HepG2 (cell line): ENCODE measurements around the gene GSTM1. TPM values are rescaled to one million over a fixed set of nuclear protein-coding genes. Genes with fewer than 3 reads are reported as not detected.

Source experiments
- ATAC-seq: fragments of 200-7000 bp; cut with Tn5 transposase; 3 replicates; pipeline ENCODE4 v1.9.1; 2020; ENCODE audit warnings: mild to moderate bottlenecking, moderate library complexity
- BruUV-seq: library from RNA; stranded (reverse); fragments of 400-500 nt; replicated peaks from 2 replicates; lab custom pipeline; 2021; lab: Mats Ljungman, UMichigan
- CTCF ChIA-PET: fragments of 300-600 bp; formaldehyde crosslinking; extraction: SDS; loops from one replicate; lab custom pipeline; 2021; ENCODE audit warnings: low total read pairs, inconsistent platforms, low intra/inter-chr PET ratio; lab: Yijun Ruan, JAX
- POLR2A ChIA-PET: fragments of 350-600 bp; sonication (Branson Sonifier 250); formaldehyde crosslinking; loops from one replicate; lab custom pipeline; 2020; ENCODE audit warnings: antibody characterized with exemption, inconsistent platforms; lab: Yijun Ruan, JAX
- DNase-seq: peaks from one replicate; pipeline ENCODE4 v3.0.0-alpha.2; 2015; ENCODE audit warnings: low spot score
- FAIRE-seq: peaks from 3 replicates; lab custom pipeline; 2011; peaks lifted over from hg19 to GRCh38; lab: Jason Lieb, UNC
- H2AFZ ChIP-seq: one replicate; pipeline ENCODE4 v1.6.1; 2011; ENCODE audit warnings: low read length, inconsistent platforms
- H3K27ac ChIP-seq: fragments of 300-600 bp; 3 replicates; pipeline ENCODE4 v1.8.0; 2011; ENCODE audit warnings: mixed run types, mild to moderate bottlenecking, mixed read lengths, low read length, inconsistent platforms; ENCODE audit not compliant: insufficient read depth; ENCODE audit errors: extremely low read length
- H3K27me3 ChIP-seq, 2 experiments: fragments of 200-600 bp in 1 of 2; 2 replicates in 1 of 2; 3 replicates in 1 of 2; pipeline versions ENCODE4 v1.6.0 to v1.8.0; 2011; ENCODE audit warnings: low read length in 2 of 2, mild to moderate bottlenecking in 2 of 2, moderate library complexity in 2 of 2, inconsistent platforms in 1 of 2; ENCODE audit not compliant: insufficient read depth in 2 of 2, control insufficient read depth in 1 of 2
- H3K36me3 ChIP-seq, 2 experiments: fragments of 200-600 bp in 1 of 2; replicated peaks in 1 of 2; 2 replicates in 1 of 2; 3 replicates in 1 of 2; pipeline versions ENCODE4 v1.5.1 to v1.8.0; 2011; ENCODE audit warnings: low read length in 2 of 2, inconsistent platforms in 1 of 2; ENCODE audit not compliant: insufficient read depth in 2 of 2, control insufficient read depth in 1 of 2
- H3K4me1 ChIP-seq: 2 replicates; pipeline ENCODE4 v1.5.1; 2012; ENCODE audit warnings: low read length, inconsistent platforms; ENCODE audit not compliant: insufficient read depth
- H3K4me2 ChIP-seq: 2 replicates; pipeline ENCODE4 v1.6.0; 2011; ENCODE audit warnings: low read depth, low read length, inconsistent platforms
- H3K4me3 ChIP-seq, 3 experiments: fragments of 200-600 bp in 1 of 3; sonication (generic), shearing (Covaris generic) in 1 of 3; replicated peaks in 1 of 3; 2 replicates each; pipeline ENCODE4 v1.5.1; 2011 to 2016; ENCODE audit warnings: low read length in 3 of 3, inconsistent platforms in 2 of 3, low read depth in 2 of 3, mild to moderate bottlenecking in 2 of 3, control low read depth in 1 of 3, mixed read lengths in 1 of 3; ENCODE audit not compliant: insufficient read depth in 1 of 3
- H3K79me2 ChIP-seq: one replicate; pipeline ENCODE4 v1.6.1; 2011; ENCODE audit warnings: low read length, inconsistent platforms; ENCODE audit not compliant: insufficient read depth
- H3K9ac ChIP-seq: 2 replicates; pipeline ENCODE4 v1.6.0; 2011; ENCODE audit warnings: mild to moderate bottlenecking, low read depth, low read length, inconsistent platforms; ENCODE audit not compliant: insufficient read depth
- H3K9me3 ChIP-seq: 2 replicates; pipeline ENCODE4 v1.5.1; 2012; ENCODE audit warnings: mild to moderate bottlenecking, low read length
- H4K20me1 ChIP-seq: 2 replicates; pipeline ENCODE4 v1.6.0; 2011; ENCODE audit warnings: inconsistent platforms, mild to moderate bottlenecking, low read length, moderate library complexity; ENCODE audit not compliant: insufficient read depth
- CERS6 ChIP-seq: sonication (generic); formaldehyde crosslinking; IDR thresholded peaks from 2 replicates; pipeline ENCODE4 v1.5.0; 2020; ENCODE audit warnings: missing genetic modification reagents
- DR1 ChIP-seq: sonication (generic); formaldehyde crosslinking; IDR thresholded peaks from 2 replicates; pipeline ENCODE4 v1.8.0; 2021; ENCODE audit warnings: mild to moderate bottlenecking, missing genetic modification reagents, inconsistent platforms
- GMEB1 ChIP-seq: sonication (generic); formaldehyde crosslinking; IDR thresholded peaks from 2 replicates; pipeline ENCODE4 v1.5.1; 2020; ENCODE audit warnings: missing genetic modification reagents, mild to moderate bottlenecking, borderline replicate concordance
- HNRNPL ChIP-seq: fragments of 200-400 bp; formaldehyde crosslinking; IDR thresholded peaks from 2 replicates; pipeline ENCODE4 v1.6.1; 2017; ENCODE audit warnings: mild to moderate bottlenecking, low read depth, low read length
- HNRNPLL ChIP-seq: fragments of 200-400 bp; formaldehyde crosslinking; IDR thresholded peaks from 2 replicates; pipeline ENCODE4 v1.6.1; 2017; ENCODE audit warnings: mild to moderate bottlenecking, low read depth, low read length; ENCODE audit not compliant: poor library complexity, severe bottlenecking
- NFE2 ChIP-seq: sonication (generic); formaldehyde crosslinking; IDR thresholded peaks from 2 replicates; pipeline ENCODE4 v1.4.0; 2020; ENCODE audit warnings: missing genetic modification reagents
- POGZ ChIP-seq: sonication (generic); formaldehyde crosslinking; IDR thresholded peaks from 2 replicates; pipeline ENCODE4 v1.4.0; 2020; ENCODE audit warnings: mild to moderate bottlenecking, missing genetic modification reagents
- SETDB1 ChIP-seq: sonication (generic); formaldehyde crosslinking; IDR thresholded peaks from 2 replicates; pipeline ENCODE4 v1.5.1; 2020; ENCODE audit warnings: missing genetic modification reagents, mild to moderate bottlenecking, borderline replicate concordance
- TERF1 ChIP-seq: sonication (generic); formaldehyde crosslinking; IDR thresholded peaks from 2 replicates; pipeline ENCODE4 v1.8.0; 2022; ENCODE audit warnings: mild to moderate bottlenecking, missing genetic modification reagents, moderate library complexity
- ZNF432 ChIP-seq: sonication (generic); formaldehyde crosslinking; IDR thresholded peaks from 2 replicates; pipeline ENCODE4 v1.5.0; 2020; ENCODE audit warnings: missing genetic modification reagents, mild to moderate bottlenecking, borderline replicate concordance
- ZNF468 ChIP-seq: sonication (generic); formaldehyde crosslinking; IDR thresholded peaks from 2 replicates; pipeline ENCODE4 v1.8.0; 2022; ENCODE audit warnings: mild to moderate bottlenecking, moderate library complexity, missing genetic modification reagents
- ZNF547 ChIP-seq: sonication (generic); formaldehyde crosslinking; IDR thresholded peaks from 2 replicates; pipeline ENCODE4 v1.5.1; 2020; ENCODE audit warnings: mild to moderate bottlenecking, missing genetic modification reagents
- ZNF607 ChIP-seq: sonication (generic); formaldehyde crosslinking; IDR thresholded peaks from 2 replicates; pipeline ENCODE4 v1.5.1; 2020; ENCODE audit warnings: missing genetic modification reagents, mild to moderate bottlenecking, borderline replicate concordance
- WGBS: methylation state at CpG from one replicate; pipeline ENCODE4 v1.1.6; 2017; ENCODE audit warnings: low lambda C conversion rate; 5-methylcytosine and 5-hydroxymethylcytosine counted together
- in situ Hi-C: cut with HindIII; loops from 2 replicates; pipeline ENCODE4 v1.10.0; 2017; ENCODE audit warnings: low pct_unique_long_range_greater_than_20kb; ENCODE audit not compliant: extremely low pct_ligation_motif_present
- intact Hi-C: fragments of 100-400 bp; cut with micrococcal nuclease; formaldehyde crosslinking; loops from one replicate; pipeline ENCODE4 v1.10.0; 2022; ENCODE audit not compliant: unreplicated experiment
- polyA plus RNA-seq, 8 experiments: library from polyadenylated mRNA; depleted of rRNA in 3 of 8; stranded (reverse) in 7 of 8; unstranded in 1 of 8; fragments of >200 nt; fragmentation: Illumina TruSeq in 4 of 8; extraction: Trizol in 4 of 8; gene quantifications; 2 replicates each; pipeline versions ENCODE4 v1.2.1 to v1.2.3, GENCODE V29; 2011 to 2016; ENCODE audit warnings: low read depth in 4 of 8, missing spikeins in 1 of 8, mixed read lengths in 1 of 8; ENCODE audit not compliant: insufficient read depth in 1 of 8
- total RNA-seq, 5 experiments: library from RNA; depleted of rRNA; stranded (reverse); fragments of >200 nt; fragmentation: Illumina TruSeq; extraction: Trizol; gene quantifications; 2 replicates each; pipeline ENCODE4 v1.2.3, GENCODE V29; 2016; ENCODE audit warnings: low read depth in 1 of 5

The GSTM1 gene
- total and polyA plus RNA-seq, 2 of the 13 experiments (the other 11 are each of a cell fraction or from before 2014, with no cell fraction given): 0.42 TPM; not detected in 1

GRCh38 chr1:109652402-109652801, 35.2 kb upstream of the GSTM1 start:
- Histone ChIP-seq H3K27me3 (0 out of 5 replicates have a peak, but pooled peaks cover 0 to 4% of the 10 kb centered on the region in 2 experiments), H3K4me3 (no peak overlapping the region), H3K9me3 (no peaks in the 10 kb centered on the region), H3K27ac (no peak overlapping the region), H4K20me1 (no peaks in the 10 kb centered on the region), H2AFZ (no peak overlapping the region), H3K4me2 (no peak overlapping the region), H3K36me3 (no peaks in the 10 kb centered on the region), H3K79me2 (no peaks in the 10 kb centered on the region), H3K4me1 (peaks cover 23% of the 10 kb centered on the region), H3K9ac (no peak overlapping the region)
- no peak for ATAC-seq
- intact Hi-C loops: no loop called here
- FAIRE-seq: no peak
- TF ChIP-seq POGZ (CRISPR knock-in tag): no peak
- no peak for TF ChIP-seq NFE2
- TF ChIP-seq ZNF547 (CRISPR knock-in tag): no peak
- TF ChIP-seq ZNF432 (CRISPR knock-in tag): no peak
- no peak for TF ChIP-seq SETDB1 (CRISPR knock-in tag)
- no peak for TF ChIP-seq HNRNPL
- no peak for TF ChIP-seq TERF1
- TF ChIP-seq GMEB1: no peak
- no peak for TF ChIP-seq HNRNPLL
- no peak for TF ChIP-seq CERS6 (CRISPR knock-in tag)
- no peak for TF ChIP-seq DR1 (CRISPR knock-in tag)
- TF ChIP-seq ZNF468 (CRISPR knock-in tag): no peak
- TF ChIP-seq ZNF607 (CRISPR knock-in tag): no peak
- BruUV-seq: no TSS peak
- ChIA-PET CTCF (no interaction called here), POLR2A (no interaction called here)
- 13% methylated on average over 2 of the region's 2 CpGs for WGBS
- in situ Hi-C loops: no loop called here
- DNase-seq: no peak
